GM12878 (cell line): ENCODE measurements around the gene ANO1. TPM values are rescaled to one million over a fixed set of nuclear protein-coding genes. Genes with fewer than 3 reads are reported as not detected.

ENCODE experiments used
- ATAC-seq: fragments of 200-7000 bp; cut with Tn5 transposase; 3 replicates; pipeline ENCODE4 v1.9.1; 2020; ENCODE audit warnings: mild to moderate bottlenecking, moderate library complexity
- BruUV-seq: library from RNA; stranded (reverse); fragments of 400-500 nt; replicated peaks from 2 replicates; lab custom pipeline; 2021; lab: Mats Ljungman, UMichigan
- CTCF ChIA-PET: fragments of 300-600 bp; sonication (Branson Sonifier 250); formaldehyde crosslinking; extraction: SDS; loops from one replicate; lab custom pipeline; 2021; ENCODE audit warnings: inconsistent platforms; lab: Yijun Ruan, JAX
- POLR2A ChIA-PET: fragments of 350-600 bp; formaldehyde crosslinking; extraction: SDS; loops from one replicate; lab custom pipeline; 2021; ENCODE audit warnings: inconsistent platforms; lab: Charles Lee
- RAD21 ChIA-PET: fragments of 300-600 bp; sonication (Branson Sonifier 250); formaldehyde crosslinking; loops from one replicate; lab custom pipeline; 2023; ENCODE audit warnings: antibody characterized with exemption; ENCODE audit not compliant: unreplicated experiment; lab: Charles Lee
- SMC1A ChIA-PET: fragments of 300-600 bp; sonication (Branson Sonifier 250); formaldehyde crosslinking; loops from one replicate; lab custom pipeline; 2023; ENCODE audit not compliant: unreplicated experiment, uncharacterized antibody; lab: Charles Lee
- DNase-seq: peaks from one replicate; pipeline ENCODE4 v3.0.0-alpha.2; 2011; ENCODE audit warnings: low read depth, low spot score
- FAIRE-seq: peaks from 3 replicates; lab custom pipeline; 2011; peaks lifted over from hg19 to GRCh38; lab: Jason Lieb, UNC
- H2AFZ ChIP-seq: 2 replicates; pipeline ENCODE4 v1.6.0; 2011; ENCODE audit warnings: low read depth, low read length, control low read depth; ENCODE audit not compliant: control insufficient read depth
- H3K27ac ChIP-seq: 2 replicates; pipeline ENCODE4 v1.5.1; 2011; ENCODE audit warnings: control low read depth; ENCODE audit not compliant: control insufficient read depth, insufficient read depth
- H3K27me3 ChIP-seq, 2 experiments: replicated peaks in 1 of 2; 2 replicates each; pipeline versions ENCODE4 v1.6.0 to v1.6.1; 2011; ENCODE audit warnings: low read length in 1 of 2; ENCODE audit not compliant: control insufficient read depth in 2 of 2, insufficient read depth in 2 of 2
- H3K36me3 ChIP-seq, 2 experiments: 2 replicates each; pipeline ENCODE4 v1.5.1; 2011; ENCODE audit warnings: low read length in 1 of 2; ENCODE audit not compliant: control insufficient read depth in 2 of 2, insufficient read depth in 2 of 2
- H3K4me1 ChIP-seq: 2 replicates; pipeline ENCODE4 v1.6.1; 2011; ENCODE audit warnings: mild to moderate bottlenecking, low read length, moderate library complexity, mixed read lengths; ENCODE audit not compliant: control insufficient read depth, insufficient read depth
- H3K4me2 ChIP-seq: 2 replicates; pipeline ENCODE4 v1.6.0; 2011; ENCODE audit warnings: control low read depth; ENCODE audit not compliant: control insufficient read depth, insufficient read depth
- H3K4me3 ChIP-seq: fragments of 200-600 bp; sonication (generic); 2 replicates; pipeline ENCODE4 v1.5.1; 2016
- H3K79me2 ChIP-seq: 2 replicates; pipeline ENCODE4 v1.6.0; 2011; ENCODE audit warnings: low read length; ENCODE audit not compliant: control insufficient read depth, insufficient read depth
- H3K9ac ChIP-seq: 2 replicates; pipeline ENCODE4 v1.8.0; 2011; ENCODE audit warnings: low read length, control low read depth, mixed read lengths; ENCODE audit not compliant: control insufficient read depth, insufficient read depth
- H3K9me3 ChIP-seq: replicated peaks from 3 replicates; pipeline ENCODE4 v1.5.1; 2011; ENCODE audit warnings: mild to moderate bottlenecking, low read length; ENCODE audit not compliant: control insufficient read depth, insufficient read depth
- H4K20me1 ChIP-seq: 2 replicates; pipeline ENCODE4 v1.6.0; 2011; ENCODE audit not compliant: control insufficient read depth, insufficient read depth
- ASH2L ChIP-seq: fragments of 300-600, 200-600 bp; sonication (generic); IDR thresholded peaks from 2 replicates; pipeline ENCODE4 v1.6.1; 2017; ENCODE audit warnings: low read depth, mild to moderate bottlenecking, borderline replicate concordance
- BHLHE40 ChIP-seq, 2 experiments: fragments of 450-650 bp in 1 of 2; IDR thresholded peaks; 2 replicates each; pipeline ENCODE4 v1.6.1; 2011 to 2017; ENCODE audit warnings: low read depth in 2 of 2, borderline replicate concordance in 1 of 2, improper control_type of control experiment in 1 of 2, low read length in 1 of 2, mild to moderate bottlenecking in 1 of 2
- BMI1 ChIP-seq: fragments of 450-650 bp; IDR thresholded peaks from 2 replicates; pipeline ENCODE4 v1.6.1; 2016; ENCODE audit warnings: mild to moderate bottlenecking, moderate library complexity, borderline replicate concordance
- CEBPB ChIP-seq, 2 experiments: fragments of 150-350 bp in 1 of 2; IDR thresholded peaks; 2 replicates each; pipeline ENCODE4 v1.6.1; 2012 to 2014; ENCODE audit warnings: low read depth in 2 of 2, low read length in 2 of 2, borderline replicate concordance in 1 of 2, inconsistent platforms in 1 of 2
- JUNB ChIP-seq: IDR thresholded peaks from 2 replicates; pipeline ENCODE4 v1.6.1; 2016; ENCODE audit warnings: antibody characterized with exemption, mild to moderate bottlenecking
- MAX ChIP-seq: IDR thresholded peaks from 2 replicates; pipeline ENCODE4 v1.6.1; 2012; ENCODE audit warnings: low read depth, low read length, improper control_type of control experiment
- MLLT1 ChIP-seq: fragments of 450-650 bp; IDR thresholded peaks from 2 replicates; pipeline ENCODE4 v1.6.1; 2016; ENCODE audit warnings: mild to moderate bottlenecking
- NRF1 ChIP-seq: conservative IDR thresholded peaks from 2 replicates; pipeline ENCODE4 v1.6.1; 2011; ENCODE audit warnings: mild to moderate bottlenecking, low read depth, low read length, improper control_type of control experiment
- SKIL ChIP-seq: fragments of 450-650 bp; IDR thresholded peaks from 2 replicates; pipeline ENCODE4 v1.6.1; 2017; ENCODE audit warnings: mild to moderate bottlenecking, low read depth, inconsistent platforms; ENCODE audit not compliant: poor library complexity, severe bottlenecking
- WGBS: methylation state at CpG from one replicate; pipeline ENCODE4 v1.1.6; 2016; ENCODE audit warnings: low lambda C conversion rate; ENCODE audit not compliant: insufficient replicate concordance, insufficient coverage; ENCODE audit errors: missing lambda C conversion rate; 5-methylcytosine and 5-hydroxymethylcytosine counted together
- in situ Hi-C: fragments of 300-500 bp; cut with MboI; formaldehyde crosslinking; loops from 9 replicates; pipeline ENCODE4 v1.14.3; 2018; ENCODE audit warnings: mixed read lengths
- intact Hi-C: fragments of 100-400 bp; cut with micrococcal nuclease; formaldehyde crosslinking; loops from one replicate; pipeline ENCODE4 v1.14.2; 2022; ENCODE audit not compliant: unreplicated experiment
- polyA plus RNA-seq, 11 experiments: library from polyadenylated mRNA; depleted of rRNA in 4 of 11; unstranded in 6 of 11; stranded (reverse) in 5 of 11; fragments of >200 nt; fragmentation: Nextera tagmentation in 4 of 11; fragmentation: Illumina TruSeq in 1 of 11; extraction: Ambion mirVana in 4 of 11; extraction: Trizol in 1 of 11; gene quantifications; 1 replicate in 1 of 11; 2 replicates in 10 of 11; pipeline versions ENCODE4 v1.2.1 to v1.2.3, GENCODE V29; 2011 to 2016; ENCODE audit warnings: inconsistent platforms in 2 of 11, missing spikeins in 2 of 11, low read depth in 1 of 11
- total RNA-seq, 4 experiments: library from RNA; depleted of rRNA in 3 of 4; stranded (reverse); fragments of >200 nt in 3 of 4; fragmentation: Illumina TruSeq in 1 of 4; extraction: Trizol in 1 of 4; gene quantifications; 2 replicates each; pipeline versions ENCODE4 v1.2.1 to v1.2.3, GENCODE V29; 2013 to 2021

Gene ANO1
- total and polyA plus RNA-seq, 10 of the 15 experiments (the other 5 are each of a cell fraction or from before 2014, with no cell fraction given), result 0.01 to 0.38 (median 0.06) TPM; not detected in 7

GRCh38 chr11:70146895-70147520 lies 68.9 kb downstream of the ANO1 start:
- Histone ChIP-seq H4K20me1 (no peaks in the 10 kb centered on the region), H3K4me2 (no peak overlapping the region), H3K9ac (no peak overlapping the region), H2AFZ (no peak overlapping the region), H3K36me3 (no peaks in the 10 kb centered on the region), H3K27me3 (peaks cover 3% of the 10 kb centered on the region in 2 experiments), H3K4me3 (no peak overlapping the region), H3K79me2 (no peaks in the 10 kb centered on the region), H3K4me1 (no peaks in the 10 kb centered on the region), H3K27ac (no peak overlapping the region), H3K9me3 (no peaks in the 10 kb centered on the region)
- intact Hi-C loops, result no loop called here
- in situ Hi-C loops, result no loop called here
- ChIA-PET CTCF (no interaction called here), RAD21 (no interaction called here), POLR2A (no interaction called here), SMC1A (no interaction called here)
- DNase-seq (no peak), ATAC-seq (no peak), FAIRE-seq (no peak)
- no TSS peak for BruUV-seq
- WGBS, result 29% methylated on average over 14 of the region's 14 CpGs
- TF ChIP-seq CEBPB (IDR thresholded peaks at IDR 0.05; ENCODE audit: borderline replicate concordance in 1 of 2, low read depth in 2 of 2, low read length in 2 of 2) (no peak), BHLHE40 (IDR thresholded peaks at IDR 0.05; ENCODE audit: borderline replicate concordance in 1 of 2, low read depth in 2 of 2, low read length in 1 of 2) (no peak), MLLT1 (no peak), SKIL (no peak), BMI1 (no peak), JUNB (no peak), NRF1 (no peak), ASH2L (no peak), MAX (no peak)
